Ammon's horn (tissue), 1 donor: ENCODE results near the gene HMGCS1.
"Not testable (repeated sequence)": the region's sequence is repeated elsewhere in the genome, so short reads cannot be mapped to it uniquely, and the experiment has no call there.

Experiments
- DNase-seq: peaks from one replicate; pipeline ENCODE4 v3.0.0-alpha.2; 2016; ENCODE audit warnings: low spot score

HMGCS1 gene

GRCh38 chr5:43273552-43273951, 39.7 kb downstream of the HMGCS1 start:
- no peak for DNase-seq

- no peak for DNase-seq
These were observed 42.6 kb downstream of the HMGCS1 start for GRCh38 chr5:43270645-43271044.

GRCh38 chr5:43268188-43268820, 44.9 kb downstream of the HMGCS1 start:
- DNase-seq: no peak

- DNase-seq: not testable (repeated sequence)
These were observed 50.9 kb downstream of the HMGCS1 start for GRCh38 chr5:43262269-43262668.

GRCh38 chr5:43258116-43258515, 55.1 kb downstream of the HMGCS1 start:
- DNase-seq: no peak

GRCh38 chr5:43256261-43256966, 56.8 kb downstream of the HMGCS1 start:
- DNase-seq: no peak

GRCh38 chr5:43255704-43256103, 57.5 kb downstream of the HMGCS1 start:
- no peak for DNase-seq

- DNase-seq: no peak
These were observed 61.5 kb downstream of the HMGCS1 start for GRCh38 chr5:43251754-43252153.

- DNase-seq: no peak
These were observed 67.4 kb downstream of the HMGCS1 start for GRCh38 chr5:43245724-43246385.

GRCh38 chr5:43244823-43245565, 68.2 kb downstream of the HMGCS1 start:
- DNase-seq: no peak

- no peak for DNase-seq
These were observed 69.9 kb downstream of the HMGCS1 start for GRCh38 chr5:43243270-43243669.

- DNase-seq: no peak
These were observed 71.0 kb downstream of the HMGCS1 start for GRCh38 chr5:43242196-43242595.
